ENCODE results near the gene TNRC6C. TPM values are rescaled to one million over a fixed set of nuclear protein-coding genes. Genes with fewer than 3 reads are reported as not detected.

The TNRC6C gene
- total RNA-seq, 1 donor from 2014 or later: 64.7 TPM

- Mint-ChIP-seq H3K27me3 (ENCODE audit: unreplicated experiment) (peaks cover 20% of the 10 kb centered on the region), H3K4me3 (ENCODE audit: unreplicated experiment) (no peak overlapping the region), H3K27ac (ENCODE audit: unreplicated experiment) (no peak overlapping the region), H3K36me3 (ENCODE audit: unreplicated experiment) (peaks cover 5% of the 10 kb centered on the region), H3K9me3 (ENCODE audit: unreplicated experiment) (peaks cover 7% of the 10 kb centered on the region), H3K4me1 (ENCODE audit: low read depth, unreplicated experiment) (peaks cover 21% of the 10 kb centered on the region)
- DNase-seq: no peak
- no peak for TF ChIP-seq CTCF (IDR thresholded peaks at IDR 0.05; ENCODE audit: partially characterized antibody, unreplicated experiment)
Observed at GRCh38 chr17:77923776-77924513, 34.6 kb upstream of the TNRC6C start.

DNA sequence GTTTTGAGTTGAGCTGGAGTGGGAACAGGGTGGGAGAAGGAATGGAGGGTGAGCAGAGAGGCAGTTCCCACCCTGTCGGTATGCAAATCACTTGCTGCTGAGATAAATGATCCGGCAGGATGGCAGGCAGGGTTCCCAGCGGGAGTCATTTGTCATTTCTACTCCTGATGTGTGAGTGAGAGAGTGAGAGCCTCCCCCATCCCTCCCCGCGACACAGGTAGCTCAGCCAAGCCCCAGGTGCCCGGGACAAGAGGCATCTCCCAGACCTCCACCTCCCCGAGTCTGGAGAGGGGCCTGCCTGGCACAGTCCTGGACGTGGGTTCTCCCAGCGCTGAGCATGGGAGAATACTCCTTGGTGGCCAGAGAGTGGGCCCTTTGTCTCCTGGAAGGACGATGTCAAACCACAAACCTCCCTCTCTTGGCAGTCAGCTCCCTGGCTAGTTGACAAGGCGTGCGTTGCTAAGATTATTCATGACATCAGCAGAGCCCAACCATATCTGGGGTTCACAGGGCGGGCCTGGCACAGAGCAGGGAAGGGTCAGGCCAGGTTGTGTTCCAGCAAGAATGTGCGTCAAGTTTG is 33.7 kb upstream of the TNRC6C start:
- H3K27ac Mint-ChIP-seq (ENCODE audit: unreplicated experiment): no peak overlapping the region
- H3K36me3 Mint-ChIP-seq (ENCODE audit: unreplicated experiment): peaks cover 5% of the 10 kb centered on the region
- no peak for TF ChIP-seq CTCF (IDR thresholded peaks at IDR 0.05; ENCODE audit: partially characterized antibody, unreplicated experiment)
- H3K27me3 Mint-ChIP-seq (ENCODE audit: unreplicated experiment): peaks cover 20% of the 10 kb centered on the region
- peaks cover 7% of the 10 kb centered on the region for H3K9me3 Mint-ChIP-seq (ENCODE audit: unreplicated experiment)
- no peak for DNase-seq
- peaks cover 15% of the 10 kb centered on the region for H3K4me1 Mint-ChIP-seq (ENCODE audit: low read depth, unreplicated experiment)
- H3K4me3 Mint-ChIP-seq (ENCODE audit: unreplicated experiment): no peak overlapping the region

DNA sequence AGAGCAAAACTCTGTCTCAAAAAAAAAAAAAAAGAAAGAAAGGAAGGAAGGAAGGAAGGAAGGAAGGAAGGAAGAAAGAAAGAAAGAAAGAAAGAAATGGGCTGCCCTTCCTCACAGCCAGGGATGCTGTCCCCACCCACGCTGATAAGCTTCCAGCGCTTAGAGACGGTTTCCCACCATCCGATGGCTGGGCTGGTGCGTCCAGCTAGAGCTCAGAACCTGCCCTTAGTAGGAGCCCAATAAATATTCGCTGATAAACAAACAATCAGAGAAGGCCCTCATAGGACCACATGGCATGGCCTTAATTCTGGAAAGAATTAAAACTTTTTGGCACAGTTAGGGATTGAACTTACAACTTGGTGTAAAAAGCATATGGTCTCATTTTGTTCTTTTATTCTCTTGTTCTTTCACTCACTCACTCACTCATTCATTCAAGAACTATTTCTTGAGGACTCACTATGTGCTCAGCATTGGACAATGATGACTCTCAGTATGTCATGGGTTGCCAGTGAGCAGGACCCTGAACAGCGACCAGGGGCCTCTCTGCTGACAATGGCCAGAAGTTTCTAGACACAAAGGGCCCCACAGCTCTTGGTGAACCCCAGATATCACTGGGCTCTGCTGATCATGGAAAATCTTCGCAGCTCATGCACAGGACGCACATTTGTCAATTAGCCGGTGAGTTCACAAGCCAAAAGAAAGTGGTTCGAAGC is 32.5 kb upstream of the TNRC6C start:
- H3K4me3 Mint-ChIP-seq (ENCODE audit: unreplicated experiment): no peak overlapping the region
- H3K4me1 Mint-ChIP-seq (ENCODE audit: low read depth, unreplicated experiment): peaks cover 15% of the 10 kb centered on the region
- no peak overlapping the region for H3K27ac Mint-ChIP-seq (ENCODE audit: unreplicated experiment)
- no peak for TF ChIP-seq CTCF (IDR thresholded peaks at IDR 0.05; ENCODE audit: partially characterized antibody, unreplicated experiment)
- peaks cover 7% of the 10 kb centered on the region for H3K9me3 Mint-ChIP-seq (ENCODE audit: unreplicated experiment)
- DNase-seq: no peak
- peaks cover 5% of the 10 kb centered on the region for H3K36me3 Mint-ChIP-seq (ENCODE audit: unreplicated experiment)
- H3K27me3 Mint-ChIP-seq (ENCODE audit: unreplicated experiment): peaks cover 18% of the 10 kb centered on the region

- Mint-ChIP-seq H3K4me1 (ENCODE audit: low read depth, unreplicated experiment) (peaks cover 18% of the 10 kb centered on the region), H3K27me3 (ENCODE audit: unreplicated experiment) (peaks cover 16% of the 10 kb centered on the region), H3K27ac (ENCODE audit: unreplicated experiment) (peak overlapping the region; percentile 43), H3K4me3 (ENCODE audit: unreplicated experiment) (no peak overlapping the region), H3K36me3 (ENCODE audit: unreplicated experiment) (no peaks in the 10 kb centered on the region), H3K9me3 (ENCODE audit: unreplicated experiment) (peaks cover 7% of the 10 kb centered on the region)
- no peak for TF ChIP-seq CTCF (IDR thresholded peaks at IDR 0.05; ENCODE audit: partially characterized antibody, unreplicated experiment)
- no peak for DNase-seq
Observed at GRCh38 chr17:77926981-77927380, 31.5 kb upstream of the TNRC6C start.
